HepG2 (cell line): ENCODE results near the gene ITSN2. TPM values are rescaled to one million over a fixed set of nuclear protein-coding genes. Genes with fewer than 3 reads are reported as not detected.

ENCODE experiments used
- ATAC-seq: fragments of 200-7000 bp; cut with Tn5 transposase; 3 replicates; pipeline ENCODE4 v1.9.1; 2020; ENCODE audit warnings: mild to moderate bottlenecking, moderate library complexity
- BruUV-seq: library from RNA; stranded (reverse); fragments of 400-500 nt; replicated peaks from 2 replicates; lab custom pipeline; 2021; lab: Mats Ljungman, UMichigan
- CTCF ChIA-PET: fragments of 300-600 bp; formaldehyde crosslinking; extraction: SDS; loops from one replicate; lab custom pipeline; 2021; ENCODE audit warnings: low total read pairs, inconsistent platforms, low intra/inter-chr PET ratio; lab: Yijun Ruan, JAX
- POLR2A ChIA-PET: fragments of 350-600 bp; sonication (Branson Sonifier 250); formaldehyde crosslinking; loops from one replicate; lab custom pipeline; 2020; ENCODE audit warnings: antibody characterized with exemption, inconsistent platforms; lab: Yijun Ruan, JAX
- DNase-seq: peaks from one replicate; pipeline ENCODE4 v3.0.0-alpha.2; 2015; ENCODE audit warnings: low spot score
- FAIRE-seq: peaks from 3 replicates; lab custom pipeline; 2011; peaks lifted over from hg19 to GRCh38; lab: Jason Lieb, UNC
- H2AFZ ChIP-seq: one replicate; pipeline ENCODE4 v1.6.1; 2011; ENCODE audit warnings: low read length, inconsistent platforms
- H3K27ac ChIP-seq: fragments of 300-600 bp; 3 replicates; pipeline ENCODE4 v1.8.0; 2011; ENCODE audit warnings: mixed run types, mild to moderate bottlenecking, mixed read lengths, low read length, inconsistent platforms; ENCODE audit not compliant: insufficient read depth; ENCODE audit errors: extremely low read length
- H3K27me3 ChIP-seq, 2 experiments: fragments of 200-600 bp in 1 of 2; 2 replicates in 1 of 2; 3 replicates in 1 of 2; pipeline versions ENCODE4 v1.6.0 to v1.8.0; 2011; ENCODE audit warnings: low read length in 2 of 2, mild to moderate bottlenecking in 2 of 2, moderate library complexity in 2 of 2, inconsistent platforms in 1 of 2; ENCODE audit not compliant: insufficient read depth in 2 of 2, control insufficient read depth in 1 of 2
- H3K36me3 ChIP-seq, 2 experiments: fragments of 200-600 bp in 1 of 2; replicated peaks in 1 of 2; 2 replicates in 1 of 2; 3 replicates in 1 of 2; pipeline versions ENCODE4 v1.5.1 to v1.8.0; 2011; ENCODE audit warnings: low read length in 2 of 2, inconsistent platforms in 1 of 2; ENCODE audit not compliant: insufficient read depth in 2 of 2, control insufficient read depth in 1 of 2
- H3K4me1 ChIP-seq: 2 replicates; pipeline ENCODE4 v1.5.1; 2012; ENCODE audit warnings: low read length, inconsistent platforms; ENCODE audit not compliant: insufficient read depth
- H3K4me2 ChIP-seq: 2 replicates; pipeline ENCODE4 v1.6.0; 2011; ENCODE audit warnings: low read depth, low read length, inconsistent platforms
- H3K4me3 ChIP-seq, 3 experiments: fragments of 200-600 bp in 1 of 3; sonication (generic), shearing (Covaris generic) in 1 of 3; replicated peaks in 1 of 3; 2 replicates each; pipeline ENCODE4 v1.5.1; 2011 to 2016; ENCODE audit warnings: low read length in 3 of 3, inconsistent platforms in 2 of 3, low read depth in 2 of 3, mild to moderate bottlenecking in 2 of 3, control low read depth in 1 of 3, mixed read lengths in 1 of 3; ENCODE audit not compliant: insufficient read depth in 1 of 3
- H3K79me2 ChIP-seq: one replicate; pipeline ENCODE4 v1.6.1; 2011; ENCODE audit warnings: low read length, inconsistent platforms; ENCODE audit not compliant: insufficient read depth
- H3K9ac ChIP-seq: 2 replicates; pipeline ENCODE4 v1.6.0; 2011; ENCODE audit warnings: mild to moderate bottlenecking, low read depth, low read length, inconsistent platforms; ENCODE audit not compliant: insufficient read depth
- H3K9me3 ChIP-seq: 2 replicates; pipeline ENCODE4 v1.5.1; 2012; ENCODE audit warnings: mild to moderate bottlenecking, low read length
- H4K20me1 ChIP-seq: 2 replicates; pipeline ENCODE4 v1.6.0; 2011; ENCODE audit warnings: inconsistent platforms, mild to moderate bottlenecking, low read length, moderate library complexity; ENCODE audit not compliant: insufficient read depth
- GABPA ChIP-seq, 2 experiments: IDR thresholded peaks; 2 replicates each; pipeline ENCODE4 v1.6.1; 2011 to 2016; ENCODE audit warnings: low read depth in 2 of 2, low read length in 1 of 2, missing biosample characterization in 1 of 2, missing genetic modification characterization in 1 of 2
- GFI1 ChIP-seq: sonication (generic); formaldehyde crosslinking; IDR thresholded peaks from 2 replicates; pipeline ENCODE4 v1.5.0; 2020; ENCODE audit warnings: missing genetic modification reagents, mild to moderate bottlenecking, borderline replicate concordance
- HOXA3 ChIP-seq: sonication (generic); formaldehyde crosslinking; IDR thresholded peaks from 2 replicates; pipeline ENCODE4 v1.5.0; 2020; ENCODE audit warnings: missing genetic modification reagents
- SP4 ChIP-seq: sonication (generic); formaldehyde crosslinking; IDR thresholded peaks from 2 replicates; pipeline ENCODE4 v1.8.1; 2023; ENCODE audit warnings: mild to moderate bottlenecking, missing genetic modification reagents
- TFAP4 ChIP-seq: sonication (generic); IDR thresholded peaks from 2 replicates; pipeline ENCODE4 v1.6.1; 2016; ENCODE audit warnings: low read depth, borderline replicate concordance
- XBP1 ChIP-seq: sonication (generic); formaldehyde crosslinking; IDR thresholded peaks from 2 replicates; pipeline ENCODE4 v1.5.0; 2020; ENCODE audit warnings: missing genetic modification reagents
- ZFY ChIP-seq: sonication (generic); formaldehyde crosslinking; IDR thresholded peaks from 2 replicates; pipeline ENCODE4 v1.4.0; 2020; ENCODE audit warnings: missing genetic modification reagents
- ZKSCAN8 ChIP-seq: IDR thresholded peaks from 2 replicates; pipeline ENCODE4 v1.6.1; 2016; ENCODE audit warnings: borderline replicate concordance, missing genetic modification reagents, missing compliant biosample characterization
- ZSCAN20 ChIP-seq: sonication (generic); formaldehyde crosslinking; IDR thresholded peaks from 2 replicates; pipeline ENCODE4 v1.4.0; 2020; ENCODE audit warnings: missing genetic modification reagents, mild to moderate bottlenecking, borderline replicate concordance
- WGBS: methylation state at CpG from one replicate; pipeline ENCODE4 v1.1.6; 2017; ENCODE audit warnings: low lambda C conversion rate; 5-methylcytosine and 5-hydroxymethylcytosine counted together
- in situ Hi-C: cut with HindIII; loops from 2 replicates; pipeline ENCODE4 v1.10.0; 2017; ENCODE audit warnings: low pct_unique_long_range_greater_than_20kb; ENCODE audit not compliant: extremely low pct_ligation_motif_present
- intact Hi-C: fragments of 100-400 bp; cut with micrococcal nuclease; formaldehyde crosslinking; loops from one replicate; pipeline ENCODE4 v1.10.0; 2022; ENCODE audit not compliant: unreplicated experiment
- polyA plus RNA-seq, 8 experiments: library from polyadenylated mRNA; depleted of rRNA in 3 of 8; stranded (reverse) in 7 of 8; unstranded in 1 of 8; fragments of >200 nt; fragmentation: Illumina TruSeq in 4 of 8; extraction: Trizol in 4 of 8; gene quantifications; 2 replicates each; pipeline versions ENCODE4 v1.2.1 to v1.2.3, GENCODE V29; 2011 to 2016; ENCODE audit warnings: low read depth in 4 of 8, missing spikeins in 1 of 8, mixed read lengths in 1 of 8; ENCODE audit not compliant: insufficient read depth in 1 of 8
- total RNA-seq, 5 experiments: library from RNA; depleted of rRNA; stranded (reverse); fragments of >200 nt; fragmentation: Illumina TruSeq; extraction: Trizol; gene quantifications; 2 replicates each; pipeline ENCODE4 v1.2.3, GENCODE V29; 2016; ENCODE audit warnings: low read depth in 1 of 5

Gene ITSN2
- total and polyA plus RNA-seq, 2 of the 13 experiments (the other 11 are each of a cell fraction or from before 2014, with no cell fraction given) = 26.0 to 26.6 TPM

- CTCF ChIA-PET = no interaction called here
- in situ Hi-C loops = no loop called here
- DNase-seq (no peak), ATAC-seq (no peak), FAIRE-seq (no peak)
- Histone ChIP-seq H3K9ac (no peak overlapping the region), H3K27ac (no peak overlapping the region), H3K4me2 (no peak overlapping the region), H3K36me3 (no peaks in the 10 kb centered on the region), H3K4me3 (no peak overlapping the region), H3K9me3 (no peaks in the 10 kb centered on the region), H3K4me1 (0 out of 2 replicates have a peak, but pooled peaks cover under 1% of the 10 kb centered on the region), H3K27me3 (no peaks in the 10 kb centered on the region), H2AFZ (no peak overlapping the region), H3K79me2 (peaks cover 69% of the 10 kb centered on the region), H4K20me1 (no peaks in the 10 kb centered on the region)
- POLR2A ChIA-PET = interaction anchor here (1.0 kb wide), 1 partner anchor 9 kb away, joined by 3 read pairs; the partner anchor contains the start of gene ITSN2
- intact Hi-C loops = no loop called here
- WGBS = 86% methylated on average over 3 of the region's 3 CpGs
- TF ChIP-seq ZKSCAN8 (CRISPR knock-in tag) (no peak), TFAP4 (no peak), GFI1 (no peak), GABPA (IDR thresholded peaks at IDR 0.05; ENCODE audit: low read depth, low read length) (no peak), GABPA (CRISPR knock-in tag; IDR thresholded peaks at IDR 0.05; ENCODE audit: low read depth) (no peak), ZFY (CRISPR knock-in tag) (no peak), XBP1 (CRISPR knock-in tag) (no peak), HOXA3 (CRISPR knock-in tag) (no peak), SP4 (CRISPR knock-in tag) (no peak), ZSCAN20 (no peak)
- BruUV-seq = no TSS peak
Measured at GRCh38 chr2:24351627-24351938, 8.8 kb downstream of the ITSN2 start.
